Breast epithelium (tissue), 3 donors: ENCODE results near the gene ISY1.

ENCODE experiments used
- POLR2AphosphoS5 ChIP-seq, 3 donors: sonication (generic); formaldehyde crosslinking; IDR thresholded peaks; one replicate each; pipeline ENCODE4 v1.6.1; 2017; ENCODE audit warnings: antibody characterized with exemption in 3 of 3
- TF ChIP-seq, protein P1 (sequence below), 3 donors: fragments of 450-650 bp; IDR thresholded peaks; one replicate each; pipeline ENCODE4 v1.5.1; 2016 to 2017; ENCODE audit warnings: antibody characterized with exemption in 3 of 3, mild to moderate bottlenecking in 3 of 3, moderate library complexity in 3 of 3

- TF ChIP-seq, protein P1, sequence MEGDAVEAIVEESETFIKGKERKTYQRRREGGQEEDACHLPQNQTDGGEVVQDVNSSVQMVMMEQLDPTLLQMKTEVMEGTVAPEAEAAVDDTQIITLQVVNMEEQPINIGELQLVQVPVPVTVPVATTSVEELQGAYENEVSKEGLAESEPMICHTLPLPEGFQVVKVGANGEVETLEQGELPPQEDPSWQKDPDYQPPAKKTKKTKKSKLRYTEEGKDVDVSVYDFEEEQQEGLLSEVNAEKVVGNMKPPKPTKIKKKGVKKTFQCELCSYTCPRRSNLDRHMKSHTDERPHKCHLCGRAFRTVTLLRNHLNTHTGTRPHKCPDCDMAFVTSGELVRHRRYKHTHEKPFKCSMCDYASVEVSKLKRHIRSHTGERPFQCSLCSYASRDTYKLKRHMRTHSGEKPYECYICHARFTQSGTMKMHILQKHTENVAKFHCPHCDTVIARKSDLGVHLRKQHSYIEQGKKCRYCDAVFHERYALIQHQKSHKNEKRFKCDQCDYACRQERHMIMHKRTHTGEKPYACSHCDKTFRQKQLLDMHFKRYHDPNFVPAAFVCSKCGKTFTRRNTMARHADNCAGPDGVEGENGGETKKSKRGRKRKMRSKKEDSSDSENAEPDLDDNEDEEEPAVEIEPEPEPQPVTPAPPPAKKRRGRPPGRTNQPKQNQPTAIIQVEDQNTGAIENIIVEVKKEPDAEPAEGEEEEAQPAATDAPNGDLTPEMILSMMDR (IDR thresholded peaks at IDR 0.05) = no peak
- TF ChIP-seq POLR2AphosphoS5 (IDR thresholded peaks at IDR 0.05) = no peak
These were observed 59.3 kb downstream of the ISY1 start for GRCh38 chr3:129101370-129102138.
